GM12865 (cell line): ENCODE measurements around the gene IFNE.

Experiments
- DNase-seq: peaks from one replicate; pipeline ENCODE4 v3.0.0; 2010; ENCODE audit warnings: low read depth
- H3K4me3 ChIP-seq: 2 replicates; pipeline ENCODE4 v1.5.1; 2011; ENCODE audit warnings: mild to moderate bottlenecking, low read depth, low read length, control low read depth
- TF ChIP-seq, protein P1 (sequence below): IDR thresholded peaks from 2 replicates; pipeline ENCODE4 v1.5.1; 2011; ENCODE audit warnings: low read length, control low read depth, low read depth, inconsistent platforms; ENCODE audit not compliant: insufficient read depth; ENCODE audit errors: missing control alignments

IFNE gene

DNA sequence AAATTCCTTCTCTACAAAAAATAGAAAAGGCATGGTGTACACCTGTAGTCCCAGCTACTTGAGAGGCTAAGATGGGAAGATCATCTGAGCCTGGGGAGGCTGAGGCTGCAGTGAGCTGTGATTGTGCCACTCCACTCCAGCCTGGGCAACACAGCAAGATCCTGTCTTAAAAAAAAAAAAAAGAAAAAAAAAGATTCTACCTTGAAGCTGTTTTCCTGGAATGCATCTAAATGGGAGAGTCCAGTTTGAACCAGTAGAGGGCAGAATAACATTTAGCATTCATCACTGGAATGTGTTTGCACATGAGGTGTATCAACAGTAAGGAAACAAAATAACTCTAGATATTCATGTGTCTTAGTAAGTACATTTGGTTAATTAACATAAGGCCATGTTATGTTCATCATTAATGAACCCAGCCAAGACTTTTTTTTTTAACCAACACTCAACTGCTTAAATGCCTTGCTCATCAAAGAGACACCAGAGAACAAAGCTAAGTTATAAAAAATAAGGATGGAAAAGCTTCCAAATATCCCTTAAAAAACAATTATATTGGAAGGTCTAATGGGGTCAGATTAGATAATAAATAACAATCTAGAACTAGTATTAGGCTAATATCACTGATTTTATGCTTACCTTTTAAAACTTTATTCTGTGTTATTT, 16.1 kb downstream of the IFNE start:
- peak; percentile 49 for DNase-seq
- H3K4me3 ChIP-seq, result no peak overlapping the region
- TF ChIP-seq, protein P1, sequence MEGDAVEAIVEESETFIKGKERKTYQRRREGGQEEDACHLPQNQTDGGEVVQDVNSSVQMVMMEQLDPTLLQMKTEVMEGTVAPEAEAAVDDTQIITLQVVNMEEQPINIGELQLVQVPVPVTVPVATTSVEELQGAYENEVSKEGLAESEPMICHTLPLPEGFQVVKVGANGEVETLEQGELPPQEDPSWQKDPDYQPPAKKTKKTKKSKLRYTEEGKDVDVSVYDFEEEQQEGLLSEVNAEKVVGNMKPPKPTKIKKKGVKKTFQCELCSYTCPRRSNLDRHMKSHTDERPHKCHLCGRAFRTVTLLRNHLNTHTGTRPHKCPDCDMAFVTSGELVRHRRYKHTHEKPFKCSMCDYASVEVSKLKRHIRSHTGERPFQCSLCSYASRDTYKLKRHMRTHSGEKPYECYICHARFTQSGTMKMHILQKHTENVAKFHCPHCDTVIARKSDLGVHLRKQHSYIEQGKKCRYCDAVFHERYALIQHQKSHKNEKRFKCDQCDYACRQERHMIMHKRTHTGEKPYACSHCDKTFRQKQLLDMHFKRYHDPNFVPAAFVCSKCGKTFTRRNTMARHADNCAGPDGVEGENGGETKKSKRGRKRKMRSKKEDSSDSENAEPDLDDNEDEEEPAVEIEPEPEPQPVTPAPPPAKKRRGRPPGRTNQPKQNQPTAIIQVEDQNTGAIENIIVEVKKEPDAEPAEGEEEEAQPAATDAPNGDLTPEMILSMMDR, result peak; percentile 58

DNA sequence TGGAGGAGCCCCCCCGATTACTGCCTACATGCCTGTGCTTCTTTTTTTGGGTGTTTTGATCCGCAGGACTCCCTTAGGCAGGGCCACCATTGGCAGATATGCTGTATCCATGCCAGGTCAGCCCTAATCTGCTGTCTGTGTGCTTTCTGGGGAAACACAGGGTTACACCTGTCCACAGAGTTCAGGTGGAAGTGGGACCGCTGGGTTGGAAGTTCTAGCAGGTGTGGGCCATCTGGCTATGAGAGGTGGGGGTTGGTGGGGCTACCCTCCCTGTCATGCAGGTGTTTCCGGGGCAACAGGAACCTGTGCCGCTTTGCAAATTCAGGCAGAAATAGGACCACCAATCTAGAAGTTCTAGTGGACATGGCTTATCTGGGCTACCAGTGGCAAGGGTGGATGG, 17.0 kb downstream of the IFNE start:
- no peak for DNase-seq
- no peak overlapping the region for H3K4me3 ChIP-seq
- TF ChIP-seq, protein P1, result no peak

DNA sequence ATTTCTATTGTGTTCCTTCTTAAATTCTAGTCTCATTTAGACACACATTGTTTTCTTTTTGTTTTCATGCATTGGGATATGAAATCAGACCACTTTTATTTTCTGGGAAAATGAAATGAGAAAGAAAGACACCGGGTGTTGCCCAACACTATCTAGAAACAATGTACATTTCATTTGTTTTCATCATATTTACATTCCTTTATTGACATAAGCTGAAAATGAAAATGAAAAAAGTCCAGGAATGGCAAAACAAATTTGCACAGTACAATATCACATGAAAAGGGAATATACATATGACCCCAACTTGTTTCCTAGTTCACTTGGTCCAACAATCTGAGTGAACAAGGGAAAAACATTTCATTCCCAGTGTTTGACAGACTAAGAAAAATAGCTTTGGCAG, 20.7 kb downstream of the IFNE start:
- TF ChIP-seq, protein P1, result no peak
- no peak overlapping the region for H3K4me3 ChIP-seq
- DNase-seq, result no peak

DNA sequence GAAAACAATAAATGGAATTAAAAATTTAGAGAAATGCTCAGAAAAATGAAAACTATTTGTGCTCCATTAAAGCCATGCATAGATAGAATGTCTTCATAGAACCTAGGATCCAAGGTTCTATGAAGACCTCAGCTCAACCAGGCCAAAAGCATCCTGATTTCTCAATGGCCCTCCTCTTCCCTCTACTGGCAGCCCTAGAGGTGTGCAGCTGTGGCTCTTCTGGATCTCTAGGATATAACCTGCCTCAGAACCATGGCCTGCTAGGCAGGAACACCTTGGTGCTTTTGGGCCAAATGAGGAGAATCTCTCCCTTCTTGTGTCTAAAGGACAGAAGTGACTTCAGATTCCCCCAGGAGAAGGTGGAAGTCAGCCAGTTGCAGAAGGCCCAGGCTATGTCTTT, 26.8 kb downstream of the IFNE start:
- DNase-seq, result peak; percentile 53
- H3K4me3 ChIP-seq, result no peak overlapping the region
- TF ChIP-seq, protein P1, result peak; percentile 81

DNA sequence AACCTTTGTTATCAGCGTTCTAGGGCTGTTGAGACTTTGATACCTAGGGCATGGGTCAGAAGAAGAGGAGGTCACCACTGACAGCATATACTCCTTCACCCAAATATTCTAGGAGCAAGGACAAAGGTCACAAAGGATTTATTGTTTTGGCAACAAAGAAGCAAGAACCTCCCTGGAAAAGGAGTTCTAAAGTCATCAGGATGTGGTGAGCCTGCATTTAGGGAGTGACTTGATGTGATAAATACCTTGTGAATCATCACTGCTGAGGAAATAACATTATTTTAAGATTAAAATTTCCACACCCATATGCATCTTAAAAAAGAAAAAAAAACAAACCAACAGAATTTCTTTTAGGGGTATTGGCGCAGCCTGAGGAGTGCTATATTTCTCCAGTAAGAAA, 28.0 kb downstream of the IFNE start:
- DNase-seq, result no peak

DNA sequence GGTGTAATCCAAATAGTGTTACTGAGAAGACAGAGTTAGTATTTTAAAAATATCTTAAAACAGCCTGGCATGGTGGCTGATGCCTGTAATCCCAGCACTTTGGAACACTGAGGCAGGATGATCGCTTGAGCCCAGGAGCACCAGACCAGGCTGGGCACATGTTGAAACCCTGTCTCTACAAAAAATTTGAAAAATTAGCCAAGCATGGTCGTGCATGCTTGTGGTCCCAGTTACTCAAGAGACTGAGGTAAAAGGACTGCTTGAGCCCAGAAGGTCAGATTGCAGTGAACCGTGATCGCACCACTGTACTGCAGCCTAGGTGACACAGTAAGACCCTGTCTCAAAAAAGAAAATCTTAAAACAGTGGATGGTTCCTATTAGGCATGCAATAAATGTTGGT, 29.4 kb downstream of the IFNE start:
- TF ChIP-seq, protein P1, result no peak
- DNase-seq, result no peak
- H3K4me3 ChIP-seq, result no peak overlapping the region

More for the DNA sequence above, 28.0 kb downstream of the IFNE start:
- H3K4me3 ChIP-seq, result no peak overlapping the region
- TF ChIP-seq, protein P1, result no peak
